ENCODE measurements around the gene AK6. TPM values are rescaled to one million over a fixed set of nuclear protein-coding genes. Genes with fewer than 3 reads are reported as not detected.

AK6 gene
- total RNA-seq, 6 experiments from 2014 or later: 17.5 to 24.1 (median 21.5) TPM

- intact Hi-C loops (cut with DNase I): no loop called here
- Histone ChIP-seq H3K27me3 (no peaks in the 10 kb centered on the region), H3K9me3 (no peaks in the 10 kb centered on the region), H3K27ac (no peak overlapping the region), H3K4me3 (no peak overlapping the region), H3K4me1 (peaks cover 0 to 4% (median 0%) of the 10 kb centered on the region in 4 donors), H3K36me3 (peaks cover 0 to 39% (median 6%) of the 10 kb centered on the region in 4 donors)
- DNase-seq (no peak), ATAC-seq (no peak)
- no peak for TF ChIP-seq CTCF (IDR thresholded peaks at IDR 0.05)
- no peak for TF ChIP-seq POLR2A (IDR thresholded peaks at IDR 0.05)
- WGBS (ENCODE audit: insufficient coverage, low coverage, low lambda C conversion rate, missing lambda C conversion rate): 69% methylated on average over 3 of the region's 3 CpGs
Observed at GRCh38 chr5:69364850-69365249, 4.5 kb downstream of the AK6 start.

DNA sequence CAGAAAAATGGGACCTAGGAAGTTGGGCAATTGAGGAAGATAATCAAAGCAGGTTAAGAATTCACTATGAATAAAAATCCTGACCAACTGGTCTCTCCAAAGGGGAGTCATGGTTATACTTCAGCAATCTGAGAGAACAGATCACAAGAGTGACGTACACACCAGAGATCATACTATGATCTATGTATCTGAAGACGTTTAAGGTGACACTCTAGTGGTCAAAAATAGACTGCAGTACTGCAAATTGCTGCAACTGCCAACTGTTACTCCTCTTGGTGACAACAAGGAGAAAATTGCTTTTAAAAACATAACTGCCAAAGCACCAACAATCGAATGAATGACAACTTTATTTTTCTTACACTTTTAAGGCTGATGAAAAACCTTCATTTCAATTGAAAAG lies 4.9 kb downstream of the AK6 start:
- Histone ChIP-seq H3K27me3 (no peaks in the 10 kb centered on the region), H3K27ac (no peak overlapping the region), H3K4me3 (no peak overlapping the region), H3K4me1 (peaks cover 0 to 4% (median 0%) of the 10 kb centered on the region in 4 donors), H3K9me3 (no peaks in the 10 kb centered on the region), H3K36me3 (peaks cover 0 to 39% (median 6%) of the 10 kb centered on the region in 4 donors)
- no peak for TF ChIP-seq POLR2A (IDR thresholded peaks at IDR 0.05)
- peak in 2 of 4 donors; percentile 12 to 15 for TF ChIP-seq CTCF (IDR thresholded peaks at IDR 0.05)
- intact Hi-C loops (cut with DNase I): no loop called here
- 64% methylated on average over 3 of the region's 3 CpGs for WGBS (ENCODE audit: insufficient coverage, low coverage, low lambda C conversion rate, missing lambda C conversion rate)
- DNase-seq (no peak), ATAC-seq (no peak)

DNA sequence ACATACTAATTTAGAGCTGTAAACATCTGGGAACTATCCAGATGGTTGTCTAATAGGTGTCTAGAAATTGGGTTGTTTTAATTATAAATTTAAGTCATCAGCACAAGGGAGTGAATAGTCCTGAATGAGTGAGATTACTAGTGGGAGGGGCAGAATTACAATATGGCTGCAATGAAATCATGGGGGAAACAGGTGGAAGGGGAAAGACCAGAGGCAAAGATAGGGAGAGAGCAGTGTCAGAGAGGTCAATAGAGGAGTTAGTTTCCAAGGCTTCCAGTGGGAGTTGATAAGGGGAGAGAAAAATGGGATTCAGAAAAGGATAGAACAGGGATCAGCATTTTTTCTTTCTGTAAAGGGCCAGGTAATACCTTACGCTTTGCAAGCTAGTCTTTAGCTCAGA lies 8.9 kb downstream of the AK6 start:
- no peak overlapping the region for H3K4me3 ChIP-seq
- H3K4me1 ChIP-seq: no peaks in the 10 kb centered on the region
- no peak overlapping the region for H3K27ac ChIP-seq
- 100% methylated on average over 1 of the region's 1 CpG for WGBS (ENCODE audit: insufficient coverage, low coverage, low lambda C conversion rate, missing lambda C conversion rate)
- ATAC-seq: no peak
- intact Hi-C loops (cut with DNase I): no loop called here
- DNase-seq: no peak
- H3K36me3 ChIP-seq: peaks cover 0 to 26% (median 4%) of the 10 kb centered on the region in 4 donors
- H3K9me3 ChIP-seq: no peaks in the 10 kb centered on the region
- no peaks in the 10 kb centered on the region for H3K27me3 ChIP-seq
- no peak for TF ChIP-seq CTCF (IDR thresholded peaks at IDR 0.05)
- no peak for TF ChIP-seq POLR2A (IDR thresholded peaks at IDR 0.05)

DNA sequence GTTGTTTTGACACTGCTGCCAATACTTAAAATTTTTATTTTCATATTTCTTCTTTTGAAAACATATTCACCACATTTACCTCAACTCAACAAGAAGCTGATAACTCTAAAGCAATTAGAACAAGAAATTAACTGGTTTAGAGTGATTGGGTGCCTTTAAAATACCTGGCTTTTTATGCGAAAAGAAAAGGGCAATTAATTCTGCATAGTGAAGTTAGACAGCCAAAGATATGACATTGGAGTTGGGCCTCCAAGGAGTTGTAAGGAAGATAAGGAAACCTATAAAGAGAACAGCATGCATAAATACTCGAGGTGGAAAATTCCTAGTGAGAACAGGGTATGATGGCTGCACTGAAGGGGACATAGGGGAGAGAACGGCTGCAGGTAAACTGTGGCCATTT lies 9.6 kb downstream of the AK6 start:
- Histone ChIP-seq H3K4me3 (no peak overlapping the region), H3K36me3 (peaks cover 0 to 26% (median 6%) of the 10 kb centered on the region in 4 donors), H3K27me3 (no peaks in the 10 kb centered on the region), H3K27ac (no peak overlapping the region), H3K9me3 (no peaks in the 10 kb centered on the region), H3K4me1 (no peaks in the 10 kb centered on the region)
- no peak for TF ChIP-seq CTCF (IDR thresholded peaks at IDR 0.05)
- TF ChIP-seq POLR2A (IDR thresholded peaks at IDR 0.05): no peak
- no peak for DNase-seq
- 92% methylated on average over 3 of the region's 3 CpGs for WGBS (ENCODE audit: insufficient coverage, low coverage, low lambda C conversion rate, missing lambda C conversion rate)
- ATAC-seq: no peak
- intact Hi-C loops (cut with DNase I): no loop called here

GRCh38 chr5:69350664-69351063 lies 18.7 kb downstream of the AK6 start:
- intact Hi-C loops (cut with DNase I): no loop called here
- H3K27ac ChIP-seq: no peak overlapping the region
- DNase-seq (no peak), ATAC-seq (no peak)
- no peaks in the 10 kb centered on the region for H3K9me3 ChIP-seq
- TF ChIP-seq CTCF (IDR thresholded peaks at IDR 0.05) (no peak), POLR2A (IDR thresholded peaks at IDR 0.05) (no peak)
- H3K27me3 ChIP-seq: no peaks in the 10 kb centered on the region
- H3K36me3 ChIP-seq: peaks cover 0 to 35% (median 14%) of the 10 kb centered on the region in 4 donors
- no peak overlapping the region for H3K4me3 ChIP-seq
- H3K4me1 ChIP-seq: no peaks in the 10 kb centered on the region

Measured in right lobe of liver (tissue), 6 donors.